Measurements from ENCODE around the gene GRM7.

- TF ChIP-seq POLR2A (IDR thresholded peaks at IDR 0.05; ENCODE audit: low read depth, low read length), result no peak
- TF ChIP-seq CTCF (conservative IDR thresholded peaks at IDR 0.05; ENCODE audit: low read depth, low read length), result no peak
Observed at GRCh38 chr3:7621651-7622050, 760.7 kb downstream of the GRM7 start.

All from IMR-90 (cell line).